Right lobe of liver (tissue), 4 donors: ENCODE results near the gene NCKAP1.

ENCODE experiments used
- POLR2A ChIP-seq: fragments of 450-650 bp; IDR thresholded peaks from one replicate; pipeline ENCODE4 v1.6.1; 2017; ENCODE audit warnings: antibody characterized with exemption, mild to moderate bottlenecking
- TF ChIP-seq, protein P1 (sequence below), 4 donors: fragments of 200-600 bp in 3 of 4; fragments of 450-650 bp in 1 of 4; IDR thresholded peaks; one replicate each; pipeline versions ENCODE4 v1.5.1 to v1.8.0; 2016 to 2022; ENCODE audit warnings: antibody characterized with exemption in 4 of 4, mild to moderate bottlenecking in 2 of 4
- donor health status: DM: no; HTN: no; CAD: no.
- donor health status: DM: no; HTN: no; CAD: no.
- donor health status: DM: no; HTN: yes; CAD: no.

DNA sequence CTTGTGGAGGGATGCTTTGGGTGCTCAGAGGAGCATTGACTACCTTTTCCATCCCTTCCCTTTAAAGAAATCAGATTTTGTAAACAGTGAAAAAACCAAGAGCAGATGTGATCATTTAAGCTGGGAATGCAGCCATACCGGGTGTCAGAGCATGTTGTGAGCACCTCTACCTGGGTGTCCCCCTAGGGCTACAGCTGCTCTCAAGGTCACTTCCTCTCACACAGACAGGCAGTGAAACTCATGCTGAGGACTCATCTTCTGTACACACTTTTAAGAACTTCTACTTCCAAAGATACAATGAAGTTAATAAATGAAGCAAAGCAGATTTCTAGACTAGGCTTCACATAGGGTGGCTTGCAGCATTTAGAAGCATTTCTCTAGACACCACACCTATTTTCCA, 123.4 kb downstream of the NCKAP1 start:
- TF ChIP-seq POLR2A: no peak
- TF ChIP-seq, protein P1, sequence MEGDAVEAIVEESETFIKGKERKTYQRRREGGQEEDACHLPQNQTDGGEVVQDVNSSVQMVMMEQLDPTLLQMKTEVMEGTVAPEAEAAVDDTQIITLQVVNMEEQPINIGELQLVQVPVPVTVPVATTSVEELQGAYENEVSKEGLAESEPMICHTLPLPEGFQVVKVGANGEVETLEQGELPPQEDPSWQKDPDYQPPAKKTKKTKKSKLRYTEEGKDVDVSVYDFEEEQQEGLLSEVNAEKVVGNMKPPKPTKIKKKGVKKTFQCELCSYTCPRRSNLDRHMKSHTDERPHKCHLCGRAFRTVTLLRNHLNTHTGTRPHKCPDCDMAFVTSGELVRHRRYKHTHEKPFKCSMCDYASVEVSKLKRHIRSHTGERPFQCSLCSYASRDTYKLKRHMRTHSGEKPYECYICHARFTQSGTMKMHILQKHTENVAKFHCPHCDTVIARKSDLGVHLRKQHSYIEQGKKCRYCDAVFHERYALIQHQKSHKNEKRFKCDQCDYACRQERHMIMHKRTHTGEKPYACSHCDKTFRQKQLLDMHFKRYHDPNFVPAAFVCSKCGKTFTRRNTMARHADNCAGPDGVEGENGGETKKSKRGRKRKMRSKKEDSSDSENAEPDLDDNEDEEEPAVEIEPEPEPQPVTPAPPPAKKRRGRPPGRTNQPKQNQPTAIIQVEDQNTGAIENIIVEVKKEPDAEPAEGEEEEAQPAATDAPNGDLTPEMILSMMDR (IDR thresholded peaks at IDR 0.05): no peak
